Muscle of leg (tissue), 11 donors: Measurements from ENCODE around the gene AFAP1L2. TPM values are rescaled to one million over a fixed set of nuclear protein-coding genes. Genes with fewer than 3 reads are reported as not detected.

Source experiments
- DNase-seq: peaks from one replicate; pipeline ENCODE4 v3.0.0; 2013
- H3K27ac ChIP-seq: one replicate; pipeline ENCODE4 v1.5.1; 2013; ENCODE audit warnings: mild to moderate bottlenecking, low read length, control low read depth
- H3K27me3 ChIP-seq: one replicate; pipeline ENCODE4 v1.6.1; 2013; ENCODE audit warnings: low read length; ENCODE audit not compliant: control insufficient read depth, insufficient read depth
- H3K36me3 ChIP-seq: one replicate; pipeline ENCODE4 v1.6.1; 2013; ENCODE audit warnings: low read length; ENCODE audit not compliant: control insufficient read depth, insufficient read depth
- H3K4me1 ChIP-seq: one replicate; pipeline ENCODE4 v1.6.1; 2013; ENCODE audit warnings: low read length; ENCODE audit not compliant: control insufficient read depth, insufficient read depth
- H3K4me3 ChIP-seq: one replicate; pipeline ENCODE4 v1.5.1; 2013; ENCODE audit warnings: low read length, control low read depth
- H3K9me3 ChIP-seq: replicated peaks from 2 replicates; pipeline ENCODE4 v1.6.1; 2013; ENCODE audit warnings: low read depth, low read length; ENCODE audit not compliant: control insufficient read depth
- WGBS: methylation state at CpG from one replicate; pipeline ENCODE4 v1.1.5; 2013; ENCODE audit warnings: missing lambda C conversion rate; ENCODE audit not compliant: insufficient coverage; 5-methylcytosine and 5-hydroxymethylcytosine counted together
- polyA plus RNA-seq, 8 donors: library from polyadenylated mRNA; unstranded; fragments of 120-200 nt; gene quantifications; one replicate each; pipeline versions ENCODE4 v1.2.1 to v1.2.3, GENCODE V29; 2013; ENCODE audit warnings: inconsistent platforms in 1 of 8, low replicate concordance in 1 of 8; ENCODE audit not compliant: insufficient read length in 8 of 8, insufficient read depth in 1 of 8
- total RNA-seq: library from RNA; stranded (reverse); fragments of 120-200 nt; gene quantifications from one replicate; pipeline ENCODE4 v1.2.4, GENCODE V29; 2013

The AFAP1L2 gene
- total and polyA plus RNA-seq, 9 donors, result 20.7 to 53.6 (median 38.8) TPM

- H3K4me3 ChIP-seq, result no peak overlapping the region
- DNase-seq, result no peak
- no CpG with 5 or more reads among the region's 5 CpGs for WGBS
- no peaks in the 10 kb centered on the region for H3K27me3 ChIP-seq
- peaks cover 3% of the 10 kb centered on the region for H3K4me1 ChIP-seq
- peaks cover 20% of the 10 kb centered on the region for H3K9me3 ChIP-seq
- H3K27ac ChIP-seq, result no peak overlapping the region
- H3K36me3 ChIP-seq, result peaks cover 48% of the 10 kb centered on the region
Measured at GRCh38 chr10:114293075-114293474, 111.2 kb downstream of the AFAP1L2 start.

GRCh38 chr10:114291516-114291915 is 112.8 kb downstream of the AFAP1L2 start:
- Histone ChIP-seq H3K27me3 (no peaks in the 10 kb centered on the region), H3K27ac (no peak overlapping the region), H3K4me3 (no peak overlapping the region), H3K36me3 (peaks cover 36% of the 10 kb centered on the region), H3K4me1 (peaks cover 3% of the 10 kb centered on the region), H3K9me3 (peaks cover 15% of the 10 kb centered on the region)
- DNase-seq, result no peak
- 86% methylated on average over 7 of the region's 8 CpGs for WGBS

GRCh38 chr10:114291076-114291475 is 113.2 kb downstream of the AFAP1L2 start:
- no peak overlapping the region for H3K4me3 ChIP-seq
- H3K36me3 ChIP-seq, result peaks cover 32% of the 10 kb centered on the region
- H3K27me3 ChIP-seq, result no peaks in the 10 kb centered on the region
- H3K9me3 ChIP-seq, result peaks cover 11% of the 10 kb centered on the region
- H3K27ac ChIP-seq, result no peak overlapping the region
- WGBS, result 80% methylated on average over 3 of the region's 7 CpGs
- H3K4me1 ChIP-seq, result peaks cover 3% of the 10 kb centered on the region
- DNase-seq, result no peak

GRCh38 chr10:114290038-114290437 is 114.3 kb downstream of the AFAP1L2 start:
- H3K36me3 ChIP-seq, result peaks cover 23% of the 10 kb centered on the region
- peaks cover 2% of the 10 kb centered on the region for H3K9me3 ChIP-seq
- WGBS, result 99% methylated on average over 9 of the region's 10 CpGs
- H3K4me3 ChIP-seq, result no peak overlapping the region
- H3K27ac ChIP-seq, result no peak overlapping the region
- peaks cover 3% of the 10 kb centered on the region for H3K4me1 ChIP-seq
- DNase-seq, result no peak
- no peaks in the 10 kb centered on the region for H3K27me3 ChIP-seq

- peaks cover 3% of the 10 kb centered on the region for H3K4me1 ChIP-seq
- no peak for DNase-seq
- no peaks in the 10 kb centered on the region for H3K27me3 ChIP-seq
- no peak overlapping the region for H3K4me3 ChIP-seq
- peaks cover 23% of the 10 kb centered on the region for H3K36me3 ChIP-seq
- H3K27ac ChIP-seq, result no peak overlapping the region
- no peaks in the 10 kb centered on the region for H3K9me3 ChIP-seq
- WGBS, result 97% methylated on average over 13 of the region's 16 CpGs
Measured at GRCh38 chr10:114289096-114289436, 115.2 kb downstream of the AFAP1L2 start.

- no peak overlapping the region for H3K27ac ChIP-seq
- peaks cover 3% of the 10 kb centered on the region for H3K4me1 ChIP-seq
- 70% methylated on average over 10 of the region's 11 CpGs for WGBS
- no peaks in the 10 kb centered on the region for H3K27me3 ChIP-seq
- H3K9me3 ChIP-seq, result no peaks in the 10 kb centered on the region
- DNase-seq, result no peak
- H3K36me3 ChIP-seq, result peaks cover 23% of the 10 kb centered on the region
- no peak overlapping the region for H3K4me3 ChIP-seq
Measured at GRCh38 chr10:114288424-114289095, 115.7 kb downstream of the AFAP1L2 start.

- peaks cover 3% of the 10 kb centered on the region for H3K4me1 ChIP-seq
- no peak for DNase-seq
- H3K27me3 ChIP-seq, result no peaks in the 10 kb centered on the region
- WGBS, result 48% methylated on average over 6 of the region's 8 CpGs
- H3K4me3 ChIP-seq, result no peak overlapping the region
- H3K27ac ChIP-seq, result no peak overlapping the region
- H3K9me3 ChIP-seq, result no peaks in the 10 kb centered on the region
- peaks cover 21% of the 10 kb centered on the region for H3K36me3 ChIP-seq
Measured at GRCh38 chr10:114286921-114287320, 117.4 kb downstream of the AFAP1L2 start.

GRCh38 chr10:114285961-114286441 is 118.3 kb downstream of the AFAP1L2 start:
- peaks cover 3% of the 10 kb centered on the region for H3K4me1 ChIP-seq
- no peak for DNase-seq
- no peak overlapping the region for H3K27ac ChIP-seq
- WGBS, result 84% methylated on average over 31 of the region's 31 CpGs
- peaks cover 2% of the 10 kb centered on the region for H3K27me3 ChIP-seq
- no peaks in the 10 kb centered on the region for H3K9me3 ChIP-seq
- H3K4me3 ChIP-seq, result no peak overlapping the region
- peaks cover 13% of the 10 kb centered on the region for H3K36me3 ChIP-seq

- WGBS, result 60% methylated on average over 6 of the region's 13 CpGs
- peaks cover 3% of the 10 kb centered on the region for H3K4me1 ChIP-seq
- peaks cover 3% of the 10 kb centered on the region for H3K36me3 ChIP-seq
- H3K9me3 ChIP-seq, result no peaks in the 10 kb centered on the region
- no peak for DNase-seq
- no peak overlapping the region for H3K4me3 ChIP-seq
- H3K27me3 ChIP-seq, result peaks cover 2% of the 10 kb centered on the region
- no peak overlapping the region for H3K27ac ChIP-seq
Measured at GRCh38 chr10:114284346-114285071, 119.8 kb downstream of the AFAP1L2 start.

GRCh38 chr10:114283535-114284234 is 120.6 kb downstream of the AFAP1L2 start:
- Histone ChIP-seq H3K27ac (no peak overlapping the region), H3K36me3 (no peaks in the 10 kb centered on the region), H3K9me3 (no peaks in the 10 kb centered on the region), H3K27me3 (peaks cover 2% of the 10 kb centered on the region), H3K4me1 (peaks cover 2% of the 10 kb centered on the region), H3K4me3 (no peak overlapping the region)
- WGBS, result 77% methylated on average over 4 of the region's 6 CpGs
- no peak for DNase-seq
